H1 (cell line): ENCODE data around the gene SLCO4C1. TPM values are rescaled to one million over a fixed set of nuclear protein-coding genes. Genes with fewer than 3 reads are reported as not detected.

Experiments used
- CTCF ChIA-PET: fragments of 300-600 bp; sonication (Branson Sonifier 250); formaldehyde crosslinking; loops from one replicate; lab custom pipeline; 2021; ENCODE audit not compliant: partially characterized antibody; lab: Charles Lee
- POLR2A ChIA-PET: fragments of 300-600 bp; sonication (Branson Sonifier 250); formaldehyde crosslinking; loops from one replicate; lab custom pipeline; 2021; ENCODE audit warnings: inconsistent platforms; ENCODE audit not compliant: partially characterized antibody; lab: Charles Lee
- DNase-seq, 2 experiments: peaks; one replicate each; pipeline versions ENCODE4 v3.0.0 to v3.0.0-alpha.2; 2010 to 2022; ENCODE audit warnings: low spot score in 2 of 2, low read depth in 1 of 2, mixed read lengths in 1 of 2
- FAIRE-seq: peaks from 2 replicates; lab custom pipeline; 2011; peaks lifted over from hg19 to GRCh38; lab: Jason Lieb, UNC
- H2AFZ ChIP-seq: 2 replicates; pipeline ENCODE4 v1.8.1; 2012; ENCODE audit warnings: low read length, inconsistent platforms
- H2AK5ac ChIP-seq: 2 replicates; pipeline ENCODE4 v1.6.1; 2013; ENCODE audit warnings: low read depth, low read length
- H2BK120ac ChIP-seq: replicated peaks from 2 replicates; pipeline ENCODE3; 2013; ENCODE audit warnings: low read depth, low read length, inconsistent platforms
- H2BK12ac ChIP-seq: 2 replicates; pipeline ENCODE4 v1.6.1; 2013; ENCODE audit warnings: low read depth, low read length
- H2BK15ac ChIP-seq: 2 replicates; pipeline ENCODE4 v1.6.1; 2013; ENCODE audit warnings: low read length
- H2BK20ac ChIP-seq: 2 replicates; pipeline ENCODE4 v1.6.1; 2013; ENCODE audit warnings: low read length
- H2BK5ac ChIP-seq: 2 replicates; pipeline ENCODE4 v1.6.1; 2013; ENCODE audit warnings: low read depth, low read length
- H3K14ac ChIP-seq: 2 replicates; pipeline ENCODE4 v1.6.1; 2013; ENCODE audit warnings: inconsistent platforms; ENCODE audit not compliant: insufficient read length
- H3K18ac ChIP-seq: 2 replicates; pipeline ENCODE4 v1.6.1; 2013; ENCODE audit warnings: low read length; ENCODE audit errors: extremely low read depth
- H3K23ac ChIP-seq: 2 replicates; pipeline ENCODE4 v1.6.1; 2013; ENCODE audit warnings: inconsistent platforms; ENCODE audit not compliant: insufficient read length
- H3K23me2 ChIP-seq: 2 replicates; pipeline ENCODE4 v1.6.1; 2013; ENCODE audit warnings: low read depth, low read length
- H3K27ac ChIP-seq: 2 replicates; pipeline ENCODE4 v1.6.1; 2011; ENCODE audit warnings: low read depth, low read length, inconsistent platforms
- H3K27me3 ChIP-seq, 4 experiments: replicated peaks in 1 of 4; 1 replicate in 1 of 4; 2 replicates in 3 of 4; pipeline versions ENCODE4 v1.6.1 to v1.8.1; 2011 to 2013; ENCODE audit warnings: low read length in 3 of 4, mild to moderate bottlenecking in 3 of 4, inconsistent platforms in 2 of 4, mixed read lengths in 2 of 4, moderate library complexity in 1 of 4; ENCODE audit not compliant: control insufficient read depth in 3 of 4, insufficient read depth in 3 of 4; ENCODE audit errors: extremely low read depth in 1 of 4
- H3K36me3 ChIP-seq, 4 experiments: 2 replicates each; pipeline versions ENCODE4 v1.6.1 to v1.8.1; 2011 to 2013; ENCODE audit warnings: mild to moderate bottlenecking in 4 of 4, low read length in 3 of 4, moderate library complexity in 2 of 4, control low read depth in 1 of 4, inconsistent platforms in 1 of 4; ENCODE audit not compliant: insufficient read depth in 4 of 4, control insufficient read depth in 2 of 4
- H3K4ac ChIP-seq: replicated peaks from 2 replicates; pipeline ENCODE3; 2013; ENCODE audit warnings: low read length, low read depth, mixed read lengths, inconsistent platforms; ENCODE audit not compliant: insufficient read length
- H3K4me1 ChIP-seq, 4 experiments: replicated peaks in 1 of 4; 1 replicate in 1 of 4; 2 replicates in 3 of 4; pipeline versions ENCODE4 v1.6.1 to v1.8.1; 2011 to 2013; ENCODE audit warnings: low read length in 3 of 4, inconsistent platforms in 2 of 4, mixed read lengths in 1 of 4; ENCODE audit not compliant: insufficient read depth in 4 of 4, control insufficient read depth in 3 of 4
- H3K4me2 ChIP-seq, 2 experiments: 2 replicates each; pipeline versions ENCODE4 v1.6.1 to v1.8.1; 2011 to 2013; ENCODE audit warnings: low read depth in 2 of 2, low read length in 2 of 2, control low read depth in 1 of 2, inconsistent platforms in 1 of 2, mild to moderate bottlenecking in 1 of 2; ENCODE audit not compliant: insufficient read depth in 1 of 2
- H3K4me3 ChIP-seq, 4 experiments: fragments of 200-600, 300-600 bp in 1 of 4; sonication (generic), shearing (Covaris generic), sonication (Bioruptor Twin) in 1 of 4; 2 replicates each; pipeline versions ENCODE4 v1.5.1 to v1.8.1; 2011 to 2016; ENCODE audit warnings: low read length in 4 of 4, low read depth in 3 of 4, control low read depth in 2 of 4, inconsistent platforms in 2 of 4, mild to moderate bottlenecking in 2 of 4, mixed read lengths in 1 of 4, moderate library complexity in 1 of 4; ENCODE audit not compliant: insufficient read depth in 2 of 4; ENCODE audit errors: extremely low read depth in 1 of 4
- H3K56ac ChIP-seq: replicated peaks from 2 replicates; pipeline ENCODE3; 2013; ENCODE audit warnings: low read depth, mild to moderate bottlenecking, mixed read lengths, low read length, inconsistent platforms; ENCODE audit not compliant: insufficient read length
- H3K79me1 ChIP-seq: 2 replicates; pipeline ENCODE4 v1.6.1; 2013; ENCODE audit warnings: low read depth, low read length, control low read depth
- H3K79me2 ChIP-seq, 2 experiments: 2 replicates each; pipeline versions ENCODE4 v1.6.1 to v1.8.1; 2012 to 2013; ENCODE audit warnings: low read length in 2 of 2, mild to moderate bottlenecking in 2 of 2, inconsistent platforms in 1 of 2; ENCODE audit not compliant: insufficient read depth in 2 of 2, control insufficient read depth in 1 of 2
- H3K9ac ChIP-seq, 4 experiments: replicated peaks in 1 of 4; 1 replicate in 1 of 4; 2 replicates in 3 of 4; pipeline versions ENCODE4 v1.6.1 to v1.8.1; 2011 to 2013; ENCODE audit warnings: low read depth in 3 of 4, low read length in 3 of 4, control low read depth in 2 of 4, mild to moderate bottlenecking in 2 of 4, moderate library complexity in 2 of 4, inconsistent platforms in 1 of 4; ENCODE audit errors: extremely low read depth in 1 of 4
- H3K9me3 ChIP-seq, 2 experiments: 2 replicates each; pipeline versions ENCODE4 v1.6.1 to v1.8.1; 2012 to 2013; ENCODE audit warnings: mild to moderate bottlenecking in 2 of 2, moderate library complexity in 2 of 2, control low read depth in 1 of 2, inconsistent platforms in 1 of 2, low read depth in 1 of 2, low read length in 1 of 2, mixed read lengths in 1 of 2; ENCODE audit not compliant: insufficient read depth in 2 of 2
- H4K20me1 ChIP-seq, 2 experiments: replicated peaks in 1 of 2; 2 replicates each; pipeline versions ENCODE3 to v1.8.1; 2011 to 2013; ENCODE audit warnings: inconsistent platforms in 2 of 2, low read length in 2 of 2, mild to moderate bottlenecking in 1 of 2; ENCODE audit not compliant: insufficient read depth in 2 of 2, control insufficient read depth in 1 of 2
- H4K5ac ChIP-seq: 2 replicates; pipeline ENCODE4 v1.6.1; 2013; ENCODE audit warnings: low read length, low read depth, mixed read lengths, inconsistent platforms; ENCODE audit not compliant: insufficient read length
- H4K8ac ChIP-seq: 2 replicates; pipeline ENCODE4 v1.8.0; 2013; ENCODE audit warnings: mild to moderate bottlenecking, moderate library complexity, low read length, inconsistent platforms; ENCODE audit not compliant: insufficient read depth; ENCODE audit errors: extremely low read depth
- H4K91ac ChIP-seq: replicated peaks from 2 replicates; pipeline ENCODE3; 2013; ENCODE audit warnings: low read length, mixed read lengths, inconsistent platforms; ENCODE audit not compliant: insufficient read length
- ATF3 ChIP-seq: IDR thresholded peaks from 2 replicates; pipeline ENCODE4 v1.6.1; 2011; ENCODE audit warnings: low read depth, mild to moderate bottlenecking, low read length; ENCODE audit not compliant: insufficient read depth
- CBX5 ChIP-seq: fragments of 300-800, 300-1000 bp; sonication (generic); IDR thresholded peaks from 2 replicates; pipeline ENCODE4 v1.7.1; 2016; ENCODE audit warnings: antibody characterized with exemption, low read length, low read depth
- CHD2 ChIP-seq: IDR thresholded peaks from 2 replicates; pipeline ENCODE4 v1.6.1; 2012; ENCODE audit warnings: low read length, improper control_type of control experiment
- CTBP2 ChIP-seq: IDR thresholded peaks from 2 replicates; pipeline ENCODE4 v1.7.0; 2011; ENCODE audit warnings: borderline replicate concordance, mild to moderate bottlenecking, moderate library complexity, mixed read lengths, low read length; ENCODE audit not compliant: insufficient read depth, insufficient read length
- E2F6 ChIP-seq: IDR thresholded peaks from 2 replicates; pipeline ENCODE4 v1.6.1; 2012; ENCODE audit warnings: inconsistent platforms
- EZH2 ChIP-seq: fragments of 200-600 bp; sonication (generic); IDR thresholded peaks from 2 replicates; pipeline ENCODE4 v1.7.1; 2012; ENCODE audit warnings: low read depth, mild to moderate bottlenecking, moderate library complexity, low read length, inconsistent platforms; ENCODE audit not compliant: severe bottlenecking
- GABPA ChIP-seq: IDR thresholded peaks from 2 replicates; pipeline ENCODE4 v1.6.1; 2011; ENCODE audit warnings: mild to moderate bottlenecking, low read length, moderate library complexity, borderline replicate concordance; ENCODE audit not compliant: insufficient read depth
- HDAC6 ChIP-seq: IDR thresholded peaks from one replicate; pipeline ENCODE4 v1.7.1; 2012; ENCODE audit warnings: low read depth, mild to moderate bottlenecking, inconsistent platforms, low read length, moderate library complexity
- KDM4A ChIP-seq: IDR thresholded peaks from one replicate; pipeline ENCODE4 v1.7.1; 2012; ENCODE audit warnings: low read depth, mild to moderate bottlenecking, moderate library complexity, low read length, inconsistent platforms; ENCODE audit not compliant: severe bottlenecking
- POLR2A ChIP-seq, 2 experiments: IDR thresholded peaks; 1 replicate in 1 of 2; 2 replicates in 1 of 2; pipeline ENCODE4 v1.6.1; 2011; ENCODE audit warnings: low read depth in 2 of 2, low read length in 2 of 2, mild to moderate bottlenecking in 2 of 2; ENCODE audit errors: control extremely low read depth in 1 of 2
- POU5F1 ChIP-seq: IDR thresholded peaks from 2 replicates; pipeline ENCODE4 v1.6.1; 2011; ENCODE audit warnings: low read depth, mild to moderate bottlenecking, low read length, moderate library complexity
- USF2 ChIP-seq: IDR thresholded peaks from 2 replicates; pipeline ENCODE4 v1.6.1; 2011; ENCODE audit warnings: low read length, improper control_type of control experiment
- WGBS, 2 experiments: shearing (Covaris generic) in 1 of 2; methylation state at CpG; one replicate each; pipeline versions ENCODE4 v1.1.6 to v1.1.7; 2013 to 2015; ENCODE audit warnings: low lambda C conversion rate in 2 of 2, mixed read lengths in 2 of 2, inconsistent platforms in 1 of 2, low coverage in 1 of 2, missing lambda C conversion rate in 1 of 2; ENCODE audit not compliant: insufficient replicate concordance in 2 of 2, insufficient coverage in 1 of 2, insufficient read length in 1 of 2; ENCODE audit errors: extremely low coverage in 1 of 2, missing lambda C conversion rate in 1 of 2; 5-methylcytosine and 5-hydroxymethylcytosine counted together
- polyA plus RNA-seq, 7 experiments: library from polyadenylated mRNA; depleted of rRNA in 3 of 7; stranded (reverse) in 5 of 7; unstranded in 2 of 7; fragments of >200 nt in 5 of 7; fragments of 200-250 nt in 2 of 7; gene quantifications; 1 replicate in 5 of 7; 2 replicates in 1 of 7; 4 replicates in 1 of 7; pipeline versions ENCODE4 v1.2.1 to v1.2.3, GENCODE V29; 2011 to 2013; ENCODE audit warnings: missing spikeins in 2 of 7, mixed read lengths in 2 of 7
- total RNA-seq: library from RNA; stranded (reverse); fragmentation: NEBNext Ultra II Directional; extraction: Animal tissue kit (Norgen Biotek cat#: 25700); gene quantifications from 2 replicates; pipeline ENCODE4 v1.2.1, GENCODE V29; 2021

SLCO4C1 gene
- total and polyA plus RNA-seq, 2 of the 8 experiments (the other 6 are each of a cell fraction or from before 2014, with no cell fraction given), result 1.3 to 4.9 TPM

GRCh38 chr5:102309586-102309985, 13.5 kb upstream of the SLCO4C1 start:
- Histone ChIP-seq H3K9ac (no peak overlapping the region), H3K4me1 (no peaks in the 10 kb centered on the region), H4K5ac (no peak overlapping the region), H4K20me1 (no peaks in the 10 kb centered on the region), H2AK5ac (no peak overlapping the region), H2AFZ (no peak overlapping the region), H2BK5ac (no peak overlapping the region), H4K91ac (no peak overlapping the region), H3K56ac (no peak overlapping the region), H3K4me2 (no peak overlapping the region), H3K27ac (no peak overlapping the region), H2BK15ac (no peak overlapping the region), H3K4me3 (no peak overlapping the region), H3K79me1 (no peaks in the 10 kb centered on the region), H4K8ac (no peak overlapping the region), H3K4ac (no peak overlapping the region), H3K36me3 (no peaks in the 10 kb centered on the region), H2BK120ac (no peak overlapping the region), H3K27me3 (no peaks in the 10 kb centered on the region), H2BK12ac (no peak overlapping the region), H3K79me2 (no peaks in the 10 kb centered on the region), H3K18ac (no peak overlapping the region), H3K14ac (no peak overlapping the region), H3K23me2 (no peaks in the 10 kb centered on the region), H3K9me3 (no peaks in the 10 kb centered on the region), H3K23ac (no peak overlapping the region), H2BK20ac (no peak overlapping the region)
- WGBS, 2 experiments, result 92% methylated on average over 3 of the region's 3 CpGs; no CpG with 5 or more reads in 1 of the 2 experiments
- DNase-seq (no peak), FAIRE-seq (no peak)
- ChIA-PET CTCF (interaction anchor here (0.7 to 2.1 kb wide), 2 partner anchors 14 to 70 kb away, joined by 4 to 7 read pairs; partner anchors contain the start of gene SLCO4C1), POLR2A (no interaction called here)
- TF ChIP-seq USF2 (no peak), CTBP2 (no peak), EZH2 (no peak), E2F6 (no peak), HDAC6 (no peak), CBX5 (no peak), KDM4A (no peak), POU5F1 (no peak), ATF3 (no peak), CHD2 (no peak), GABPA (no peak), POLR2A (IDR thresholded peaks at IDR 0.05; ENCODE audit: control extremely low read depth in 1 of 2, low read depth in 2 of 2, low read length in 2 of 2) (no peak)
